Esophagus squamous epithelium (tissue), 4 donors: ENCODE results near the gene DOP1B.

Experiments
- POLR2A ChIP-seq, 4 donors: fragments of 450-650 bp; IDR thresholded peaks; one replicate each; pipeline ENCODE4 v1.6.1; 2017; ENCODE audit warnings: antibody characterized with exemption in 4 of 4, mild to moderate bottlenecking in 4 of 4, moderate library complexity in 3 of 4
- TF ChIP-seq, protein P1 (sequence below), 6 experiments: fragments of 450-650 bp in 4 of 6; fragments of 200-600 bp in 2 of 6; sonication (generic) in 2 of 6; IDR thresholded peaks; one replicate each; pipeline ENCODE4 v1.5.1; 2016 to 2019; ENCODE audit warnings: antibody characterized with exemption in 6 of 6, mild to moderate bottlenecking in 4 of 6, moderate library complexity in 4 of 6

DNA sequence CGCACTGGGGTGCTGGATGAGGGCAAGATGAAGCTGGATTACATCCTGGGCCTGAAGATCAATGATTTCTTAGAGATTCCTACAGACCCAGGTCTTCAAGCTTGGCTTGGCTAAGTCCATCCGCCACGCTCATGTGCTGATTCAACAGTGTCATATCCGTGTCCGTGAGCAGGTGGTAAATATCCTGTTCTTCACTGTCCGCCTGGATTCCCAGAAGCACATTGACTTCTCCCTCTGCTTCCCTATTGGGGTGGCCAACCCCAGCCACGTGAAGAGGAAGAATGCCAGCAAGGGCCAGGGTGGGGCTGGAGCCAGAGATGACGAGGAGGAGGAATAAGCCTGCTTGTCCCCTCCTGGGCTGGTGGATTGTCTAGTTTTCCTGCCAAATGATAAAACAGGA lies 23.9 kb upstream of the DOP1B start:
- TF ChIP-seq, protein P1, sequence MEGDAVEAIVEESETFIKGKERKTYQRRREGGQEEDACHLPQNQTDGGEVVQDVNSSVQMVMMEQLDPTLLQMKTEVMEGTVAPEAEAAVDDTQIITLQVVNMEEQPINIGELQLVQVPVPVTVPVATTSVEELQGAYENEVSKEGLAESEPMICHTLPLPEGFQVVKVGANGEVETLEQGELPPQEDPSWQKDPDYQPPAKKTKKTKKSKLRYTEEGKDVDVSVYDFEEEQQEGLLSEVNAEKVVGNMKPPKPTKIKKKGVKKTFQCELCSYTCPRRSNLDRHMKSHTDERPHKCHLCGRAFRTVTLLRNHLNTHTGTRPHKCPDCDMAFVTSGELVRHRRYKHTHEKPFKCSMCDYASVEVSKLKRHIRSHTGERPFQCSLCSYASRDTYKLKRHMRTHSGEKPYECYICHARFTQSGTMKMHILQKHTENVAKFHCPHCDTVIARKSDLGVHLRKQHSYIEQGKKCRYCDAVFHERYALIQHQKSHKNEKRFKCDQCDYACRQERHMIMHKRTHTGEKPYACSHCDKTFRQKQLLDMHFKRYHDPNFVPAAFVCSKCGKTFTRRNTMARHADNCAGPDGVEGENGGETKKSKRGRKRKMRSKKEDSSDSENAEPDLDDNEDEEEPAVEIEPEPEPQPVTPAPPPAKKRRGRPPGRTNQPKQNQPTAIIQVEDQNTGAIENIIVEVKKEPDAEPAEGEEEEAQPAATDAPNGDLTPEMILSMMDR (IDR thresholded peaks at IDR 0.05), result no peak
- no peak for TF ChIP-seq POLR2A (IDR thresholded peaks at IDR 0.05)
